Right forelimb (tissue), 1 donor: ENCODE data around the gene HS3ST4.

Experiments
- DNase-seq: peaks from one replicate; pipeline ENCODE4 v3.0.0-alpha.2; 2018

The HS3ST4 gene

DNA sequence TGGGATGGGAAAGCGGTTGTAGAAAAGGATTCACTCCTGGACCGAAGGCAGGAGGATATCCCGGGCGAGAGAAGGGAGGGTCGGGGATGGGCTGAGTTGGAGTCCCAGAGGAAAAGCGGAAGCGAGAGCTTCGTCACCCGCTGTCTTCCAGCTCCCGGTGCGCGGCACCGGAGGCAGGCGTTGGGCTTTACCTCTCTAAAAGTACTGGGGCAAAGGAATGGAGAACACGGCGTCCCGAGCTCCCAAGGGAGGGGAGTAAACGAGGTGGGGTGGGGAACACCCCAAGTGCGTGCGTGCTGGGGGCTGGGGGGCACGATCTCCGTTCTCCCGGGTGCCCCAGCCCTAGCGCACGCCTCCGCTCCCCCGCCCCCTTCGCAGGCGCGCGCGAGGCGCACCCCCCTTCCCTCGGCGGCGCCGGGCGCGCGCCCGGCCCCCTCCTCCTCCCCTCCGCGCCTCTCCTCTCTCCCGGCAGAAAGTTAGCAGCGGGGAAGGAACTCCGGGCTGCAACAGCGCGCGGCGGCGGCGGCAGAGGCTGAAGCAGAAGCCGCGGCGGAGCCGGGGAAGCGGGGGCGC is at the start of gene HS3ST4:
HS3ST4 (plus strand) TSS at position 441 of the 573 bp plus-strand sequence.
- no peak for DNase-seq

GRCh38 chr16:25643633-25644032 is 48.1 kb upstream of the HS3ST4 start:
- DNase-seq = no peak

- DNase-seq = no peak
Observed at GRCh38 chr16:25656639-25657038, 35.1 kb upstream of the HS3ST4 start.

DNA sequence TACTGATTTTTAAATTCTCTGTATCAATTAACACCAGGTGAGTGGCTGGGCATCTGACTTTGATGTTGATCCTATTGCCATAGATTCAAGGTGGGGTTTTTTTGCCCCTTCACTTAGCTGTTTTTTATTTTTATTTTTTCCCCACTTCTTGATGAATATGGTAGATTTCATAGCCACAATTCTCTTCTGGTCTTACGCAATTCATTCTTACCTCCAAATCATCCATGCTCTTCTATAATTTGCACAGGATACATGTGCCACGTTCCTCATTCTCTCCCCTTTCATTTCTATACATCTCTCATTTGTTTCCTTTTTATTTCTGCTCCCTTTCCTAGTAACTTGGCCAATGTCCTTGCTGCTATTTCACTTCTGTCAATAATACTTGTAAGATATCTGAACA is 14.9 kb upstream of the HS3ST4 start:
- no peak for DNase-seq

- DNase-seq = no peak
Observed at GRCh38 chr16:25679511-25679910, 12.2 kb upstream of the HS3ST4 start.

DNA sequence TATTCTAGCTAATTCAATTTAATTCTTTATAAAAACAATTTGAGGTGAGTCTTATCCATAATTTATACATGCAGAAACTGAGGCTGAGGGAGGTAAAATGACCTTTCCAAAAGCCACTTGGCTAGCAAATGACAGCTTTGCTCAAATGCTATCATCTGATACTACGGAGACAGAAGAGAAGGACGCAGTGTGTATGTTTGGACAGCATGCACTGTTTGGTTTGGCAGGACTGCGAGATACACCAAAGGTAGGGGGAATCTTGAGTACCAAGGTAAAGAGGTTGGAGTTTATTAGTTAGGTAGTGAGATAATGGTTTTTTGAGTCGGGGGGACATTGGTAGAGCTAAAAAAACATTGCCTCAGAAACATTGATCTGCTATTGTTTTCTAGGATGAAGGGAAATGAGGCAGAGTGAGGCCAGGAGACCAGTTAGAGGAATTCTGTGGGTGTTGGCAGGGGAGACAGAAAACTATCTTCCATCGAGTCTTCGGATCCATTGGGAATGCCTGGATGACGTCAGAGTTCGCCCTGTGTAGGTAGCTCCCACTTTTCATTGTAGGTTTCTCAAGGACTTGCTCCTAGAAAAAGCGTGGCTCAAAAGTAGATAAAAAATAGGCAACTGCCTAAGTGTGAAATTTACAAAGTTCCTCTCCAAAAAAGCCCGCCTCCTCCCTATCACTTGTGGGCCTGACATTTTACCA is 2.5 kb upstream of the HS3ST4 start:
- DNase-seq = no peak

GRCh38 chr16:25690552-25691143 is 1.1 kb upstream of the HS3ST4 start:
- DNase-seq = no peak

DNA sequence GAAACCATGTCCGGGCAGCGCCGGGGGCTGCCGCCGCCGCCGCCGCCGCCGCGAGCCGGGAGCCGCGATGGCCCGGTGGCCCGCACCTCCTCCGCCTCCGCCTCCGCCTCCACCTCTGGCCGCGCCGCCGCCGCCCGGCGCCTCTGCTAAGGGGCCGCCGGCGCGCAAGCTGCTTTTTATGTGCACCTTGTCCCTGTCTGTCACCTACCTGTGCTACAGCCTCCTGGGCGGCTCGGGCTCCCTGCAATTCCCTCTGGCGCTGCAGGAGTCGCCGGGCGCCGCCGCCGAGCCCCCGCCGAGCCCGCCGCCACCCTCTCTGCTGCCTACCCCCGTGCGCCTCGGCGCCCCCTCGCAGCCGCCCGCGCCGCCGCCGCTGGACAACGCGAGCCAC is 587 bp downstream of the HS3ST4 start:
- DNase-seq = no peak

DNA sequence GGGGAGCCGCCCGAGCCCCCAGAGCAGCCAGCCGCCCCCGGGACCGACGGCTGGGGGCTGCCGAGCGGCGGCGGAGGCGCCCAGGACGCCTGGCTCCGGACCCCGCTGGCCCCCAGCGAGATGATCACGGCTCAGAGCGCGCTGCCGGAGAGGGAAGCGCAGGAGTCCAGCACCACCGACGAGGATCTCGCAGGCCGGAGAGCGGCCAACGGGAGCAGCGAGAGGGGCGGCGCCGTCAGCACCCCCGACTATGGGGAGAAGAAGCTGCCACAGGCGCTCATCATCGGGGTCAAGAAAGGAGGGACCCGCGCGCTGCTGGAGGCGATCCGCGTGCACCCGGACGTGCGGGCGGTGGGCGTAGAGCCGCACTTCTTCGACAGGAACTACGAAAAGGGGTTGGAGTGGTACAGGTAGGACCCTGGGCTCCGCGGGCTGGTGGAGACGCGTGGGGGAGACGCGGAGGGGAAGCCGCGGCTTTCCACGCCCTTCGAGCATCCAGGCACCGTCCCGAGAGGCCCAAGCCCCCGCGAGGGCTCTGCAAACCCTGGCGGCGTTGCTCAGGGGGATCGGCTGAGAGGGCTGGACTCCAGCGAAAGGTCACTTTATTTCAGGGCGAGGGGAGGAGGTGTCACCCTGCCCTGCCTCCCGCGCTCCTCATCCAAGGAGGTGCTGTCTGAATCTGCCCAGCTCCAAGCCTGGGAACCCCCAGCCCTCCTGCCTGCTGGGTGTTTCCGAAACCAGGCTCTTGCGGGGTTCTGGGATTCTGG is 1.2 kb downstream of the HS3ST4 start:
- no peak for DNase-seq

GRCh38 chr16:25693631-25694030 is 1.9 kb downstream of the HS3ST4 start:
- DNase-seq = no peak

- no peak for DNase-seq
Observed at GRCh38 chr16:25699069-25699468, 7.3 kb downstream of the HS3ST4 start.

- no peak for DNase-seq
Observed at GRCh38 chr16:25700547-25700946, 8.8 kb downstream of the HS3ST4 start.

DNA sequence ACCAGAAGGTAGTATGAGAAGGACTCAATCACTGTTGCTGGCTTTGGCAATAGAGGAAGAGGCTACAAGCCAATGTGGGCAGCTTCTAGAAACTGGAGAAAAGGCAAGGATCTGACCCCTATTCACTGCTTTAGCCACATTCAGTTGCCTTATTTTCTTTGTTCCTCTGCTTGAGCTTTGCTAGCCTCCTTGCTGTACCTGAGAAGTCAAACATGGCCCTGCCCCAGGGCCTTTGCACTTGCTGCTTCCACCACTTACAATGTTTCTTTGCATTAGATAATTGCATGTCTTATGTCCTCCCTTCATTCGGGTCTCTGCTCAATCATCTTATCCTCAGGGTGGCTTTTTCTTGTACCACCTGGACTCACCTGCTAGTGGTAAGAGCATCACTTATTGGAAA is 15.8 kb downstream of the HS3ST4 start:
- no peak for DNase-seq

DNA sequence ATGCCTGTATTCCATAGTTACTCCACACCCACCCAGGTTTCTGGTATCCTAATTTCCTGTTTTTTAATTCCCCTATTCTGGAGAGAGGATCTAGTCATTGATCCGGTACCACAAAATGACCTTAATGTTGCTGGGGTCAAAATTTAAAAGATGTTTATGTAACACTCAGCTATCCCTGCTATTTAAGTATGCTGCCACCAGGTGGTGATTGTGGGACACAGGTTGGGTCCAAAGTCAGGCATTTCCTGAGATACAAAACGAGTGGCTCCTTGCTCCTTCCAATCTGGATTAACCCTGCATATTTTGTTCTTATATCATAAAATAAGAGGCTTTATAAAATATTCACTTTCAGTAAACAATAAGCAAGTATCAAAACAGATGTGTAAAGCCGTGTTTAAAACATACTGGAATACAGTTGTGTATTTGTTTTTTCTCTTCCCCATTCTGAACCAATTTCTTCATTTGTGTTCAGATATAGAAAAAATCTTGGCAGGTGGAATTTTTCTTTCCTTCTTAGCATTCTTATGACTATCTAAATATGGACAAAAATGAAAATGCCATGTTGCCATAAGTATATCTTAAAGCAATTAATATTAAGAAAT is 16.3 kb downstream of the HS3ST4 start:
- no peak for DNase-seq

GRCh38 chr16:25709213-25709612 is 17.5 kb downstream of the HS3ST4 start:
- DNase-seq = no peak

GRCh38 chr16:25713785-25714570 is 22.2 kb downstream of the HS3ST4 start:
- DNase-seq = no peak

- DNase-seq = no peak
Observed at GRCh38 chr16:25716186-25716585, 24.4 kb downstream of the HS3ST4 start.

DNA sequence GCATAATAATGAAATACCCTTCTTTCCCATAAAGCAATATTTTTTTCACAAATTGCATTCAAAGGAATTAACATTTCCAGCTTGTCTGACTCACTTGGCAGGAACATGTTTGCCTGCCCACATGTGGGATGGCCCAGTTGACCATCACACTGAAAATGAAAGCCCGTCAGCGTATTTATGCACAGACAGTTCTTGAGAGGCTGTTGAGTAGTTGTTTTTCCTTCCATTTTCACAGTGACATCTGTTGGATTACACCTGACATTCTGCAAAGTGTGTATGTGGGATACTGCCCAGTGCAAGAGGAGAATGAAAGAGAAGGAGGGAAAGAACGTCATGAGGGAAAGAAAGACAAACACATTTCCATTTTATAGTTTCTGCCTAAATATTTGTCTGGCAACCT is 29.7 kb downstream of the HS3ST4 start:
- no peak for DNase-seq

GRCh38 chr16:25726430-25727098 is 34.8 kb downstream of the HS3ST4 start:
- no peak for DNase-seq

DNA sequence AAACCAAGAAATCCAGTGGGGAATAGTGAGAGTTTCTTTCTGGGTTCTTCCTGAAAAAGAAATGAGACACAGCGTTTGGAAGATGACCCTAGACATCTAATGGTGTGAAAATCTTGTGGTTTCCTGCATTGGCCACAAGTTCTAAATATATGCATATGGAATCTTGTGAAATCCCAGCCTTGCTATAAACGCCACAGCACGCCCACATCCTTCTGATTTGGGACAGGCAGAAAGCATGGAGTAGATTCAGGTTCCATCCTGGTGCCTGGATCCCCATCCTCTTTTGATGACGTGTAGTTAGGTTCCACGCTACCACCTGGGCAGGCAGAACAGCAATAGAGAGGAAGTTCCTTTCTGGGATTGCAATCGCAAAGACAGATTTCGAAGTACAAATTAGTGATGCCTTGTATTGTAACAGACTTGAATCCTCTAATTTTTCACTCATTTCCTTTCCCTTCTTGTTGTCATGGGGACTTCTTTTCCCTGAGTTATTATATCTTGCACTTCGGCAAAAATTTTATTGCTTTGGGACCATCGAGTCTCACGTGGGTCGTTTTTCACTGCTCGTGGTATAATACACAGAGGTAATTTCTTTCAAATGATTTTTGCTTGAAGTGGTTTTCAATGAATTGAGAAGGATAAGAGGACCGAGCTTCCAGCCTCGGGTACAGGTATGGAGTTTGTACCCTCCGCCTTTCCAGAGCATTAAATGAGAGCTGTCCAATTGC is 37.6 kb downstream of the HS3ST4 start:
- DNase-seq = no peak

DNA sequence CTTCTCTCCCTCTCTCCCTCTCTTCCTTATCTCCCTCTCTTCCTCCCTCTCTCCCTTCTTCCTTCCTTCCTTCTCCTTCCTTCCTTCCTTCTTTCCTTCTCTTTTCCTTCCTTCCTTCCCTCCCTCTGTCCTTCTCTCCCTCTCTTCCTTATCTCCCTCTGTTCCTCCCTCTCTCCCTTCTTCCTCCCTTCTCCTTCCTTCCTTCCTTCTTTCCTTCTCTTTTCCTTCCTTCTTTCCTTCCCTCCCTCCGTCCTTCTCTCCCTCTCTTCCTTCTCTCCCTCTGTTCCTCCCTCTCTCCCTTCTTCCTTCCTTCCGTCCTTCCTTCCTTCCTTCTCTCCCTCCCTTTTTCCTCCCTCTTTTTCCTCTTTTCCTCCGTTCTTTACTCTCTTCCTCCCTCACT is 38.6 kb downstream of the HS3ST4 start:
- no peak for DNase-seq
